COLO668 (cell line): Measurements from ENCODE around the gene CNTN5.

Experiments
- DNase-seq: peaks from one replicate; lab custom pipeline; 2025; ENCODE audit not compliant: unreplicated experiment; lab: John Stamatoyannopoulos, UW

Gene CNTN5

DNA sequence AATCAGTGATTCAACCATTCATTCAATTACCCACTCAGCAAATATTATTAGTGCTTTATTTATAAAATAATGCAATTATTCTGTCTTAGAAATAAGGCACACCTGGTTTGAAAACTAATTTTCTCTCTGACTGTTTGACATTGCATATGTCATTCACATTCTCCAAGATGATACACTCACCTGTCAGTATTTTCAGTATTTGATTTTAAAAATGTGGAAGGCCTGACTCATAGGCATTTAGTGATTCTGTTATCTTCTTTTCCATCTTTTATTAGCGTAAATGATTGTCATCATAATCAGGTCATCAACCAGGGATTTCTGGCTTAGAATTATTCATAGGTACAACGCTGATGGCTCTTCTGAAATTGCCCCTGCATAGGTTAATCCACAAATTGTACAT lies 480.9 kb downstream of the CNTN5 start:
- no peak for DNase-seq

DNA sequence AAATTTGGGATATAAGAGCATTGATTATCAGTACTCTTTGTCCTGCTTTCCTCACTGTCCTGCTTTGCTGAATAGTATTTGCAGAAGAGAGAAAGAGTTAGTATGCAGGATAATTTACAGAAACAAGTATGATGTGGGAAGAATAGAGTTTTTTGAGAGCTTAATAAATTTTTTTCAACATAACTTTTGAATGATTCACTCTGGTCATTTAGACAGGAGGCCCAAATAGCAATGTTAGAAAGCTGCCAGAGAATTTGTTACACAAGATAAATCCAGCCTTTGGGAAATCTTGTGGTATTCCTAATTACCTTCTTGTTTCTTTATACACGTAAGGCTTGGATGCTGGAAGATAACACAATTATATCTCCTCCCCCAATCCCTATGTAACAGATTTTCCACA lies 484.6 kb downstream of the CNTN5 start:
- DNase-seq = no peak

- no peak for DNase-seq
Measured at GRCh38 chr11:99505831-99506230, 485.1 kb downstream of the CNTN5 start.

- DNase-seq = no peak
Measured at GRCh38 chr11:99509863-99510262, 489.1 kb downstream of the CNTN5 start.

DNA sequence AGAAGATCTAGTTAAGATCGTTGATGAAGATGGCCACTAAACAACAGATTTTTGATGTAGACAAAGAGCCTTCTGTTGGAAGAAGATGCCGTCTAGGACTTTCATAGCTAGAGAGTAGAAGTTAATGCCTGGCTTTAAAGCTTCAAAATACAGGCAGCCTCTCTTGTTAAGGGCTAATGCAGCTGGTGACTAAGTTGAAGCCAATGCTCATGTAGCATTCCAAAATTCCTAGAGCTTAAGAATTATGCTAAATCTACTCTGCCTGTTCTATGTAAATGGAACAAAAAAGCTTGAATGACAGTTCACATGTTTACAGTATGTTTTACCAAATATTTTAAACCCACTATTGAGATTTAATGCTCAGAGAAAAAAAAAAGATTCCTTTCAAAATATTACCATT lies 492.6 kb downstream of the CNTN5 start:
- no peak for DNase-seq

- no peak for DNase-seq
Measured at GRCh38 chr11:99519095-99519494, 498.3 kb downstream of the CNTN5 start.

DNA sequence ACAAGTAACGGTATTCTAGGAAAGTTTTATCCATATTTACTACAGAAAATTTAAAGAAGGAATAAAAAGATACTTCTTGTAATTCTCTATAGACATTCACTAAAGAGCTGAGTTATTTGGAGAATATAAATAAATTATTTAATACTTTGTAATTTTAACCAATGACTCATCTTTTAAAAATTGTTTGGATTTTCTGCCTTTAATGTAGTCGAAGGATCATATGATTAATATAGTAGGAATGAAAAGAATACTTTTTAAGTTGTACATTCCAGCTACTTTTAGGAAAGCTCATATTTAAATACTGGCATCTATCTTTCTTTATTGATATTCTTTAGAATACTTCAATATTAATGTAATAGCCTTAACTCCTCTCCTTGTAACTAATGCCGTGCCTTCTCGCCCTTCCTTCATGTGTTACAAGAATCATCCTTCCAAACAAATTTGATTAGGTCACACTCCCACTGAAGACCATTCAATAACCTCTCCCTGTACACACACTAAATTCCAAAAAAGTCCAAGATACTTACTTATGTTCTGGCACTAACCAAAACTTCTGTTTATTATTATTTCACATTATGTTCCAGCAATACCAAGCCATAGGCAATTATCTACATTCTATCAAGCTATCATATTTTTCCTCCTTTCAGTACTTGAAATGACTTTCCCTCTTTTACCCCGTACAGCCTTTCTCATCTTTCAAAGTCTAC lies 501.9 kb downstream of the CNTN5 start:
- no peak for DNase-seq

DNA sequence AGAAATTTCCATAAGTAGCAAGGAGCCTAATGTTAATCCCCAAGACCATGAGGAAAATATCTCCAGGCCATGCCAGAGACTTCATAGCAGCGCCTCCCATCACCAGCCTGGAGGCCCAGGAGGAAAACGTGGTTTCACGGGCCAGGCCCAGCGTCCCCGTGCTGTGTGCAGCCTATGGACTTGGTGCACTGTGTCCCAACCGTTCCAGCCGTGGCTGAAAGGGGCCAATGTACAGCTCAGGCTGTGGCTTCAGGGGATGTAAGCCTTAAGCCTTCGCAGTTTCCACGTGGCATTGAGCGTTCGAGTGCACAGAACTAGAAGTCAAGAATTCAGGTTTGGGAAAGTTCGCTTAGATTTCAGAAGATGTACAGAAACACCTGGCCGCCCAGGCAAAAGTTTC lies 510.7 kb downstream of the CNTN5 start:
- DNase-seq = no peak

GRCh38 chr11:99534812-99535211 lies 514.1 kb downstream of the CNTN5 start:
- no peak for DNase-seq

GRCh38 chr11:99535406-99535805 lies 514.7 kb downstream of the CNTN5 start:
- no peak for DNase-seq

DNA sequence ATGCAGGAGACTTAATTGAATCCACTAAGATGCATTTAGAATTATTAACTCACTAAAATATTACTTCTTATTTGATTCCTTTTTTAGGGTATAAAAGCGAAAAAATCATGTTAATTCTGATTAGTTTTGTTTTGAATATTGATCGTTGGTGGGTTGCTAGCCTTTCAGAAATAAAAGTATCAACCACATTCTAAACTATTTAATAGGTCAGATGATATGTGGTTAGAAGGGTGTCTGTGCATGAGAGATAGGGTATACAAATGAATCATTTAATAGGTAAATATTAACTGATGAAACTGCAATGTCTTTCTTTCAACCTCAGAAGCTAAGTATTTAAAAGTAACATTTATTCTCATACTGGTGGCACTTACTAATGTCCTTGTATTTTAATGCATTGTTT lies 515.1 kb downstream of the CNTN5 start:
- DNase-seq = no peak

DNA sequence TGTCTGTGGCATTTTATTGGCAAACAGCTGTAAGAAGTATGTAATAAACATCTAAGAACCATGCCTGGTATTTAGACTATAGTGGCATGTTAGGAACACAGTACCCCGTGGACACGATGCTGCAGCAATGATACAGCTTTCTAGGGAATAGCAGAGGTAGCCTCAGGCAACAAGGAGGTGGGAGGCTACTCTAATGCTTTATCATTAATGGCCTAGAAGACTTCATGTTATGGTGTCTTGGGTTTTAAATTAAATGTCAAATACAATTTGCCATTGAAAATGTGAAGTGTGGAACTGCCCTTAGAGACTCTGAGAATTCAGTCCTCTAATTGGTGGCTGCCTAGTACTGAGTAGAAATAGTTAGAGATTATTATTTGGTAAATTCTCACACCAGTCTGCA lies 516.9 kb downstream of the CNTN5 start:
- DNase-seq = no peak

DNA sequence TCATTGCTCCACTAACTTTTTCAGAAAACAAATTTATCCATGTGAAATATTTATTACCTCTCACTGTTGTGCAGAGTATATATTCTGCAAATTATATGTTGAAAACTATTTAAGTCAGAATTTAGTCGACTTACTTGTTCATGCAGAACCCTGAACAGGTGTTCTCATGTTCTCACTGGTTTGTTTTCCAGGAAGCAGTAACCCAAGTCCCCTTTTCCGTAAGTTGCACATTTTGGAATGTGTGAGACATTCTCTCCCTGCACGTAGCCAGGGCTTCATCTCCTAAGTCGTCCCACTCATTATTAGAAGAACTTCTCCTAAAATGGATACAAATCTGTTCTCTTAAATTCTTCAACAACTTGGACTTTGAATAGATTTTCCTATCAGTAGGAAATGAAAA lies 524.9 kb downstream of the CNTN5 start:
- no peak for DNase-seq

DNA sequence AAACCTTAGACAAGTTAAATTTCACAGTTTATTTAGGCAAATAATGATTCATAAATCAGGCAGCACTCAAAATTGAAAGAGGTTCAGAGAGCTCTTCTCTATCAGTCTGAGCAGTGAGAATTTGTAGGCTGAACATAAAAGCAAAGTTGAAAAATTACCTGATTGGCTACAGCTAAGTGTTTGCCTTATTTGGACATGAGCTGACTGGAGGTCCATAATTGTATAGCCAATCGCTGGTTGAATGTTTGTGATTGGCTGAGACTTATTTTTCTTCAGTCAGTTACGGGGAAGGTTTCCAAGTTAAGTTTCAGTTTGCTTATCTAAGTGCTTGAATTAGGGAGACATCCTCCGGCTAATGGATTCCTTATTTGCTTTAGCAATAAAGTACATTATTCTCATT lies 527.5 kb downstream of the CNTN5 start:
- no peak for DNase-seq

- DNase-seq = no peak
Measured at GRCh38 chr11:99554232-99554903, 533.6 kb downstream of the CNTN5 start.

- DNase-seq = no peak
Measured at GRCh38 chr11:99555486-99555885, 534.7 kb downstream of the CNTN5 start.

DNA sequence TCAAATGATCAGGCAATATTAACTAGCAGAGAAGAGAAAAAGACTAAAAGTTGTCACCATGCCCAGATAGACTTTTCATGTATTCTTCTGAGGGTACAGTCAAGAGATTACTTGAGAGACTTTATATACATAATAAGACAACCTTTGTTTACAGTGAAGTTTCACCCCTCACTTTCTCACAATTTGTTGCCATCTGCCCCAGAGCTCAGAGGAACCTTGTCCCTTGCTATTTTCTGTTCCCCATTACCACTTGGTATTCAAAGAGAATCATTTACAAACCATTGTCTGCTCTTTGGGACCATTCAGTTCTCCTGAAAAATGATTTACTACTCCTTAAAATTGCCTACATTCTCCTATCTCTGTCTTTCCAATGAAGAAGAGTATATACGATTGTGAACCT lies 544.6 kb downstream of the CNTN5 start:
- DNase-seq = no peak

- DNase-seq = no peak
Measured at GRCh38 chr11:99567334-99567956, 546.7 kb downstream of the CNTN5 start.

DNA sequence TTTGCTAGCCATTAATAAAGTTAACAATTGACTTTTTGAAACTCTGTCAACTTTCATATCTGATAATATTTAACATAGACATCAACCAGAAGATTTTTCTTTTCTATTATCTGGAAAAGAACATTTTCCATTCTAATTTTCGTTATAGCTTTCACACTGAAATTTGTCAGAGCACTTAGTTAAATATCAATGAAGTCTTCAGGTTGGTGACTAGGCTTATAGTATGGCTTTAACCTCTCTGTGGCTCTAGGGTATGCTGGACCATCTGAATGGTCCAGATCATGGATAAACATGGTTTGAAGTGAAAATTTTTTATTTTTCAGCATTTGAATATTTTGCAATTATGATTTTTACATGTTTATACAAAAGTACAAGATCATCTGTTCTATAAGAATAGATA lies 548.1 kb downstream of the CNTN5 start:
- DNase-seq = no peak

DNA sequence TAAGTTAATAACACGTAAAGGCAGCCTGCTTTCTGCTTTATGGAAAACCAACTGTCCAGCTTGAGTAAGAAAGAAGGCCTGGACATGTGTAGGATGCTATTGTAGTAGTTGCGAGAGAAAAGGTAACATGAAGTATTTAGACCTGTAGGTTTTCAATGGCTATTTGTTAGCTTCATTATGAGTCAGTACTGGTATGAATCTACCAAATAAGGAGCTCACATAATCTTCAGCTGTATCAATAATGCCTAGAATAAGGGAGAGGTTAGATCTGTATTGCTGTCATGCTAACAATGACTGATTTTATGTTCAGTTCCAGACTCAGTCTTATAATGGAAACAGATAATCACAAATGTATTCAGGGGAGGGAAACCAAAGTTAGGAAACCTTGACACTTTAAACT lies 550.3 kb downstream of the CNTN5 start:
- no peak for DNase-seq

DNA sequence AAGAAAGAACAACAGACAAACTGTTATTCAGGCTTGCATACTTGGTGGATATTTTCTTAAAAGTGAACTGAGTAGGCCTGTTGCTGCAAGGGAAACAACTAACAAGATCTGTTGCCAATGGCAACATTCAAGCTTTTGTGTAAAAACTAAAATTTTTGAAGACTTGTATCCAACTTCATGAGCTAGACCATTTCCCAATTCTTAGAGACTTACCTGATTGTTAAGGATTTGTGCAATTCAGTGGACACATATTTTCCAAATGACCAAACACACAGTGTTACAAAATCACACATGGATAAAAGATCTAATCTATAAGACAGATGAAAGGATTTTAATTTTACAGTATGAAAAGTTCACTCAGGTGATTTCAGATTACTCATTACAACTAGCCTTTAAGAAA lies 564.1 kb downstream of the CNTN5 start:
- DNase-seq = no peak

DNA sequence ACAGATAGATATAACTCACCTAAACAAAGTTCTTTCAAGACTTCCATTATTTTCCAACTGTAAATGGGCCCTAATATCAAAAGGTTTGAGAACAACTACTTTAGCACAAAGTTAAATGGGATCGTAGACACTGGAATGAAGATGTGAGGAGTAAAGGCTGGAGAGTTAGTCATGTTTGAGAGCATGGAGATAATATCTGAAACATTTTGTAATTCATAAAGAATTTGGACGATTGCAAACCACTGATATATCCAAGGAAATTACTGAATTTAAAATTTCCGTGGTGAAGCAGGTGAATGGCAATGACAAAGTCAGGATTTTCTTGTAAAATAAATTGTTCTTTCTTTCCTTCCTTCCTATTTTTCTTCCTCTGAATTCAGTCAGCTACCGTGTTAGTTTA lies 564.9 kb downstream of the CNTN5 start:
- no peak for DNase-seq

- no peak for DNase-seq
Measured at GRCh38 chr11:99589771-99590170, 569.0 kb downstream of the CNTN5 start.
